ENCODE data around the gene JUNB. TPM values are rescaled to one million over a fixed set of nuclear protein-coding genes. Genes with fewer than 3 reads are reported as not detected.

The JUNB gene
- total RNA-seq: 57.4 and 78.7 TPM in 2 replicates

DNA sequence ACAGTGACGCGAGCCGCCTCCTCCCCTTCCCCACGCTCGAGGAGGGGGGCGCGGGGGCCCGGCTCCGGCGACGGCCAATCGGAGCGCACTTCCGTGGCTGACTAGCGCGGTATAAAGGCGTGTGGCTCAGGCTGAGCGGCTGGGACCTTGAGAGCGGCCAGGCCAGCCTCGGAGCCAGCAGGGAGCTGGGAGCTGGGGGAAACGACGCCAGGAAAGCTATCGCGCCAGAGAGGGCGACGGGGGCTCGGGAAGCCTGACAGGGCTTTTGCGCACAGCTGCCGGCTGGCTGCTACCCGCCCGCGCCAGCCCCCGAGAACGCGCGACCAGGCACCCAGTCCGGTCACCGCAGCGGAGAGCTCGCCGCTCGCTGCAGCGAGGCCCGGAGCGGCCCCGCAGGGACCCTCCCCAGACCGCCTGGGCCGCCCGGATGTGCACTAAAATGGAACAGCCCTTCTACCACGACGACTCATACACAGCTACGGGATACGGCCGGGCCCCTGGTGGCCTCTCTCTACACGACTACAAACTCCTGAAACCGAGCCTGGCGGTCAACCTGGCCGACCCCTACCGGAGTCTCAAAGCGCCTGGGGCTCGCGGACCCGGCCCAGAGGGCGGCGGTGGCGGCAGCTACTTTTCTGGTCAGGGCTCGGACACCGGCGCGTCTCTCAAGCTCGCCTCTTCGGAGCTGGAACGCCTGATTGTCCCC, at the start of gene JUNB:
TSS of gene JUNB (plus strand) at position 142 of the 706 bp plus-strand sequence. CDS start at position 428, 286 bp downstream.

DNA sequence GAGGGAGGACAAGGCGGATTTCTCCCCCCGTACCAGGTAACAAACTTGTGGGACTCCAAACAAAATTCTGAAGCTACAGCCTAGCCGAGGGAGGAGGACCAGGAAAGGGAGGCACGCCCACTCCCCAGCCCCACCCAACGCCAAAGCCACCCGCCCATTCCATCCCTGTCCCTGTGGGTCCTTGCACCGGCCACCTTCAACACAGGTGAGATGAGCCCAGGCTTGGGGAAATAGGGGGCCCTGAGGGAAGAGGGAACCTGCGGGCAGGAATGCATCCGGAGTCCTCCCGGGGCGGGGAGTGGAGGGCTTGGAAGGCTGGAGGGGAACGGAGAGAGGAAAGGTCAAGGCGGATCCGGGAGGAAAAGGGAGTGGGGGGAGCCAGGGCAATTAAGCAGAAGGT, 39.7 kb upstream of the JUNB start, which contains the start of gene BEST2:
TSS of gene BEST2 (plus strand) at position 157 of the 400 bp plus-strand sequence. CDS start 802 bp downstream, outside the sequence.

DNA sequence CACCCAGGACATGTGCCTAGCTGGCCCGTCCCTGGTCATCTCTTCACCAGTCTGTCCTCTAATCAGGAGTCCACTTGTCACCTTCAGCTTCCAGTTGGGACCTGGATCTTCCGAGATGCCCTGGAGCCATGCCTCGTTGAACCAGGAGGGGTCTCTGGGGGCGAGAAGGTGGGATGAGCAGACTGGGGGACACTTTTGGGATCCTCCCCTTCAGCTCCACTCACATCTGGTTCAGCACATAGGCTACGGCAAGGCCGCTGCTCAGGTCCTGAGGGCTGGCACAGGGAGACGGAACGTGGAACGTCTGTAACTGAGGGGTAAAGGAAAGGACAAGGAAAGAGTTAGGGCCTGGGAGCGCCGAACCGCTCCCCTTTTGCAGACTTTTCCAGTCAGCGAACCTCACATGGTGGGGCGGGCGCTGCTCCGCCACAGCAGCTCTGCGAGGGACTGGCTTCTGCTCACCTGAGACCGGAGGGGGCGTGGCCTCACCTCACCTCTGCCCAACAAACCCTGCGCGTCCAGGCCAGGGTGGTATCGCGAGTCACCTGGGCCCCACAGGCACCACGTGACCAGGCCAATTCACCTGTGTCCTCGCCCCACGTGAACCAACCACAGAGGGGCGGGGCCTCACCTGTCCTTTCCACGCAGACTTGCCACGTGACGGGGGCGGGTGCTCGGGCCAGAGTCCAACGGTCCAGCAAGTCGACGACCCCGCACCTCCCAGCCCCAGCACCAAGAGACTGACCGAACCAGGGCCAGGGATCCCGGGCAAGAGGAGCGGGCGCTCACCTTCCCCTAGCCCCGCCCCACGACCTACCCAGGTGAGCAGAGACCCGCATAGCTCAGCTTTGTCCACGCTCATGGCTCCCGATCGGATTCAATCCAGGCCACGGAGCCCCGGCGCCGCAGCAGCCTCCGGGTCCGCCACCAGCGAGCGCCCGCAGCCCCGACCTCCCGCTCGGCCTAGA, 16.4 kb upstream of the JUNB start, which contains the start of gene HOOK2:
TSS of gene HOOK2 (minus strand) at position 965 of the 968 bp plus-strand sequence. CDS start at position 862, 103 bp downstream.

DNA sequence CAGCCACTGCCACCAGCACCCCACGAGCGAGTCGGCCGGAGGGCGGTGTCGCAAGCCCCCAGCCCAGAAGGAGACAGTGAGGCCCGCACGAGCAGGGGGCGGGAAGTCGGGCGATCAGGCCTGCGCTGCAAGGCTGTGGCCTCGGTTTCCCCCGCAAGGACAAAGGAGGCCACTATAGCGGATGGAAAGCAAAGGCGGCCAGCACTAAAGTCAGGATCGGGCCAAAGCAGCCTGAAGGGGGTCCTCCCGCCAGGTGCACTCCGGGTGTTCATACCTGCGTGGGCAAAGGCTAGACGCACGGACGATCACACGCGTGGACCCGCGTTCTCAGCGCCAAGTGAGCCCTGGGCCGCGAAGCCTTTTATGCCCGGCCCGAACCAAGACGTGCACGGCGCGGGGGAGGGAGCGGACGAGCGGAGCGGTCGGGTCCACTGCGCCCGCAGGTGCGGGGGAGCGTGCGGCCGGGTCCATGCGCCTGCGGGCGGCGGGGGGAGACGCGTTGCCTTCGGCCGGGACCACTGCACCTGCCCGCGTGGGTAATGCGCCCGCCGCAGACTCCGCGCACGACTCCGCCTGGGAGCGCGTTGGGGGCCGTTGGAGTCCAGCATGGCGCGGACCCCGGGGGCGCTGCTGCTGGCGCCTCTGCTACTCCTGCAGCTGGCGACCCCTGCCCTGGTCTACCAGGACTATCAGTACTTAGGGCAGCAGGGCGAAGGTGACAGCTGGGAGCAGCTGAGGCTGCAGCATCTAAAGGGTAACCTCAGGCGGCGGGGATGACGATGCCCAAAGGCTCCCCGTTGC, 10.4 kb downstream of the JUNB start, which contains the start of the genes PRDX2 and THSD8:
TSS of gene PRDX2 (minus strand) at position 335 of the 801 bp plus-strand sequence. CDS start 539 bp downstream, outside the sequence.
TSS of gene THSD8 (plus strand) at position 604 of the 801 bp plus-strand sequence. CDS start at position 607, 3 bp downstream.

DNA sequence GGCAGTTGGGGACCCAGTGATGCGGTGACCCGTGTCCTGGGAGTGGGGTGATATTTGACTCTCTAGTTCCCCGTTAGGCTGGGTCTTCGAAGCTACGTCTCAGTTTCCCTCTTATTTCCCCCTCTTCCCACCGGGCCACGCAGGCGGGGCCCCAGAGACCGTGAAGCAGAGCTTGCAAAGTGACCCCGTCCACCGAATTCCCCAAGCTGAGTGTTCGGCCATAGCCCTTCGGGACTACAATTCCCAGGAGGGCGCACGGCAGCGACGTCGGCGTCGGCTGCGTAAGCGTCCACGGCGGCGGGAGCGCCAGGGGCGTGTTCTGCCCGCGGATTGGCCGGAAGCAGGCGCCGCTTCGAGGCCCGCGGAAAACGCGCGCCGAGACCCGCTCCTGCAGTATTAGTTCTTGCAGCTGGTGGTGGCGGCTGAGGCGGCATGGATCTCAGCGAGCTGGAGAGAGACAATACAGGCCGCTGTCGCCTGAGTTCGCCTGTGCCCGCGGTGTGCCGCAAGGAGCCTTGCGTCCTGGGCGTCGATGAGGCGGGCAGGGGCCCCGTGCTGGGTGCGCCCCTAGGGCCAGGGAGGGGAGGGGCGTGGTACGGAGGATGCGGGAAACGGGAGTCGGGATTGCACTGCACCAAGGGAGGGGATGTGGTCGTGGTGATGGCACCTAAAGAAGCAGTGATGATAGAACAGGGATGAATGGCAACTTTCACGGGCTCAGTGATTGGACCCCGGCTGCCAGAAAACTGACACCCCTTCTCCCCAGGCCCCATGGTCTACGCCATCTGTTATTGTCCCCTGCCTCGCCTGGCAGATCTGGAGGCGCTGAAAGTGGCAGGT, 15.2 kb downstream of the JUNB start, which contains the start of gene RNASEH2A:
TSS of gene RNASEH2A (plus strand) at position 343 of the 840 bp plus-strand sequence. CDS start at position 433, 90 bp downstream.

DNA sequence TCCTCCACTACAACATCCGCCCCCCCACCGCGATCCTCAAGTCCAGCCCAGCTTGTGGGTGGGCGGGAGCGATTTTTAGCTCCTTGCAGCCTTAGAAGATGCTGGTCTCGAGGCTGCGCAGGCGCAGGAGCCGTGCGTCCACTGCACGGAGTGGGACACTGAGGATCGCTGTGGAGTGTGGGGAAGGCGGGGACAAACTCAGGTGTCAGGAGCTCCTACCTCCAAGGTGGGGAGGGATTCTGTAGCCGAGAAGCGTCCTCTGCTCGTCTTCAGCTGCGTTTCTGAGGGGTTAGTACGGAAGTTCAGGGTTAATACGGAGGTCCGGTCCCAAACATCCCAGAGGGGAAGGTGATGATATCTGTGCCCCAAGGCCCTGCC, 43.3 kb downstream of the JUNB start, which contains the start of gene RTBDN:
TSS of gene RTBDN (minus strand) at position 14 of the 378 bp plus-strand sequence. CDS start 4,600 bp downstream, outside the sequence.

DNA sequence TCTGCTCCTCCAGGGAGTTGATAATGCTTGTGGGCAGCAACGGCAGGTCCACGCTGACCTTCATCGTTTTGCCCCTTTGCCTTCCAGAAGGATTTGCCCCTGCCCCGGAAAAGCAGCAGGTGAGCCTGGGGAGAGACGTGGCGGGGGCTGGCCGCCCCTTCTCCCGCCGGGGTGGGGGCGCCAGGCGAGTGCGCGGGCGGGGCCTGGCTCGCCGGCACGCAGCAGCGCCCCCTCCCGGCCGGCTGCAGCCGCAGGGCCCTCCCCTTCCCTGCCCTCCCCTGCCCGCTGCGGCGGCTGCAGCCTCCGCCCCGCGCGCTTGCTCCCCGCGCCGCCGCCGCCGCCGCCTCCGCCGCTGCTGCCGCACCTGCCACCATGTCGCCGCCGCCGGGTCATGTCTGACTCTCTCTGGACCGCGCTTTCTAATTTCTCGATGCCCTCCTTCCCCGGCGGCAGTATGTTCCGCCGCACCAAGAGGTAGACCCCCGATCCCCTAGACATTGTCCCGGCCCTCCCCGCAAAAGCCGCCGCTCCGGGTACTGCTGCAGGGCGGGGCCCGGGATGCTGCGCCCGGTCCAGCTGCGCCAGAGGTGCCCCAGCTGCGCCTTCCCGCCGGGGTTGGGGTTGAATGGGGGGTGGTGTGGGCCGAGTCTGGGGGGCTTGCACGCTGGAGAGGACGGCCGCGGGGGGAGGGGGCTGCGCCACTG, 47.0 kb downstream of the JUNB start, which contains the start of gene MAST1:
TSS of gene MAST1 (plus strand) at position 334 of the 704 bp plus-strand sequence. CDS start at position 392, 58 bp downstream.

Small RNA genes within 50 kb of the gene (small RNA-seq; reads per million reads assigned to genes)
- not detected for gene MIR5684

Other genes starting within 250 kb of the JUNB start
- gene ZNF564, start 240.0 kb upstream of the JUNB start, total RNA-seq: 5.9 and 6.9 TPM in 2 replicates
- 7.2 and 9.9 TPM in 2 replicates for gene ZNF490, start 180.7 kb upstream of the JUNB start, total RNA-seq
- gene ZNF791, start 180.6 kb upstream of the JUNB start, total RNA-seq: 18.3 and 20.6 TPM in 2 replicates
- 51.2 and 53.2 TPM in 2 replicates for gene MAN2B1, start 124.7 kb upstream of the JUNB start, total RNA-seq
- 4.9 and 8.8 TPM in 2 replicates for gene WDR83, start 124.7 kb upstream of the JUNB start, total RNA-seq
- gene DHPS, start 109.6 kb upstream of the JUNB start, total RNA-seq: 52.6 and 53.0 TPM in 2 replicates
- gene GNG14, start 103.5 kb upstream of the JUNB start, total RNA-seq: not detected in 2 replicates
- 16.5 and 21.9 TPM in 2 replicates for gene FBXW9, start 94.9 kb upstream of the JUNB start, total RNA-seq
- gene TNPO2, start 67.6 kb upstream of the JUNB start, total RNA-seq: 55.5 and 61.4 TPM in 2 replicates
- 169 and 191 TPM in 2 replicates for gene TRIR, start 56.8 kb upstream of the JUNB start, total RNA-seq
- gene GET3, start 54.0 kb upstream of the JUNB start, total RNA-seq: 89.2 and 91.0 TPM in 2 replicates
- not detected in 2 replicates for gene BEST2, start 39.7 kb upstream of the JUNB start, total RNA-seq
- gene HOOK2, start 15.9 kb upstream of the JUNB start, total RNA-seq: 9.0 and 9.5 TPM in 2 replicates
- 221 and 264 TPM in 2 replicates for gene PRDX2, start 10.3 kb downstream of the JUNB start, total RNA-seq
- gene THSD8, start 10.6 kb downstream of the JUNB start, total RNA-seq: not detected in 2 replicates
- 19.5 and 25.5 TPM in 2 replicates for gene RNASEH2A, start 15.1 kb downstream of the JUNB start, total RNA-seq
- gene RTBDN, start 43.1 kb downstream of the JUNB start, total RNA-seq: not detected in 2 replicates
- gene MAST1, start 47.0 kb downstream of the JUNB start, total RNA-seq: 0.29 and 0.33 TPM in 2 replicates
- gene DNASE2, start 90.0 kb downstream of the JUNB start, total RNA-seq: 16.8 and 20.9 TPM in 2 replicates
- not detected in 2 replicates for gene KLF1, start 95.7 kb downstream of the JUNB start, total RNA-seq
- gene GCDH, start 99.7 kb downstream of the JUNB start, total RNA-seq: 30.1 and 33.7 TPM in 2 replicates
- gene SYCE2, start 127.8 kb downstream of the JUNB start, total RNA-seq: not detected in 2 replicates
- gene FARSA, start 142.2 kb downstream of the JUNB start, total RNA-seq: 74.1 and 78.0 TPM in 2 replicates
- 2,084 and 2,158 TPM in 2 replicates for gene CALR, start 147.1 kb downstream of the JUNB start, total RNA-seq
- gene RAD23A, start 154.4 kb downstream of the JUNB start, total RNA-seq: 94.9 and 104 TPM in 2 replicates
- 20.9 and 21.0 TPM in 2 replicates for gene GADD45GIP1, start 165.7 kb downstream of the JUNB start, total RNA-seq
- gene DAND5, start 178.1 kb downstream of the JUNB start, total RNA-seq: not detected in 2 replicates
- gene NFIX, start 204.0 kb downstream of the JUNB start, total RNA-seq: 13.2 and 16.0 TPM in 2 replicates

Data from vein endothelial cell (primary cell).